Measurements from ENCODE around the gene TMCC3. TPM values are rescaled to one million over a fixed set of nuclear protein-coding genes. Genes with fewer than 3 reads are reported as not detected.

The TMCC3 gene
- total RNA-seq, 1 donor from 2014 or later, result 5.7 TPM

- DNase-seq, result no peak
- Mint-ChIP-seq H3K27me3 (ENCODE audit: unreplicated experiment) (peaks cover 2% of the 10 kb centered on the region), H3K36me3 (ENCODE audit: unreplicated experiment) (no peaks in the 10 kb centered on the region), H3K4me3 (ENCODE audit: unreplicated experiment) (no peak overlapping the region), H3K9me3 (ENCODE audit: unreplicated experiment) (peaks cover 1% of the 10 kb centered on the region), H3K27ac (ENCODE audit: unreplicated experiment) (no peak overlapping the region), H3K4me1 (ENCODE audit: low read depth, unreplicated experiment) (no peaks in the 10 kb centered on the region)
- no peak for TF ChIP-seq CTCF (IDR thresholded peaks at IDR 0.05; ENCODE audit: partially characterized antibody, unreplicated experiment)
Measured at GRCh38 chr12:94628819-94629472, 21.4 kb downstream of the TMCC3 start.

GRCh38 chr12:94628369-94628768, 22.0 kb downstream of the TMCC3 start:
- no peak overlapping the region for H3K27ac Mint-ChIP-seq (ENCODE audit: unreplicated experiment)
- H3K4me1 Mint-ChIP-seq (ENCODE audit: low read depth, unreplicated experiment), result no peaks in the 10 kb centered on the region
- no peak for DNase-seq
- no peaks in the 10 kb centered on the region for H3K36me3 Mint-ChIP-seq (ENCODE audit: unreplicated experiment)
- peaks cover 2% of the 10 kb centered on the region for H3K27me3 Mint-ChIP-seq (ENCODE audit: unreplicated experiment)
- H3K4me3 Mint-ChIP-seq (ENCODE audit: unreplicated experiment), result no peak overlapping the region
- no peak for TF ChIP-seq CTCF (IDR thresholded peaks at IDR 0.05; ENCODE audit: partially characterized antibody, unreplicated experiment)
- peaks cover 1% of the 10 kb centered on the region for H3K9me3 Mint-ChIP-seq (ENCODE audit: unreplicated experiment)

- no peaks in the 10 kb centered on the region for H3K36me3 Mint-ChIP-seq (ENCODE audit: unreplicated experiment)
- no peak overlapping the region for H3K27ac Mint-ChIP-seq (ENCODE audit: unreplicated experiment)
- DNase-seq, result no peak
- H3K4me1 Mint-ChIP-seq (ENCODE audit: low read depth, unreplicated experiment), result no peaks in the 10 kb centered on the region
- H3K4me3 Mint-ChIP-seq (ENCODE audit: unreplicated experiment), result no peak overlapping the region
- TF ChIP-seq CTCF (IDR thresholded peaks at IDR 0.05; ENCODE audit: partially characterized antibody, unreplicated experiment), result no peak
- peaks cover 1% of the 10 kb centered on the region for H3K9me3 Mint-ChIP-seq (ENCODE audit: unreplicated experiment)
- H3K27me3 Mint-ChIP-seq (ENCODE audit: unreplicated experiment), result peaks cover 2% of the 10 kb centered on the region
Measured at GRCh38 chr12:94625531-94625930, 24.8 kb downstream of the TMCC3 start.

GRCh38 chr12:94623161-94623920, 27.0 kb downstream of the TMCC3 start:
- no peaks in the 10 kb centered on the region for H3K4me1 Mint-ChIP-seq (ENCODE audit: low read depth, unreplicated experiment)
- peaks cover 1% of the 10 kb centered on the region for H3K9me3 Mint-ChIP-seq (ENCODE audit: unreplicated experiment)
- no peak overlapping the region for H3K4me3 Mint-ChIP-seq (ENCODE audit: unreplicated experiment)
- DNase-seq, result no peak
- TF ChIP-seq CTCF (IDR thresholded peaks at IDR 0.05; ENCODE audit: partially characterized antibody, unreplicated experiment), result no peak
- H3K27me3 Mint-ChIP-seq (ENCODE audit: unreplicated experiment), result peaks cover 2% of the 10 kb centered on the region
- H3K27ac Mint-ChIP-seq (ENCODE audit: unreplicated experiment), result no peak overlapping the region
- no peaks in the 10 kb centered on the region for H3K36me3 Mint-ChIP-seq (ENCODE audit: unreplicated experiment)

- Mint-ChIP-seq H3K27ac (ENCODE audit: unreplicated experiment) (no peak overlapping the region), H3K4me3 (ENCODE audit: unreplicated experiment) (no peak overlapping the region), H3K27me3 (ENCODE audit: unreplicated experiment) (peaks cover 2% of the 10 kb centered on the region), H3K36me3 (ENCODE audit: unreplicated experiment) (no peaks in the 10 kb centered on the region), H3K9me3 (ENCODE audit: unreplicated experiment) (peaks cover 1% of the 10 kb centered on the region), H3K4me1 (ENCODE audit: low read depth, unreplicated experiment) (no peaks in the 10 kb centered on the region)
- DNase-seq, result no peak
- TF ChIP-seq CTCF (IDR thresholded peaks at IDR 0.05; ENCODE audit: partially characterized antibody, unreplicated experiment), result no peak
Measured at GRCh38 chr12:94622475-94622874, 27.9 kb downstream of the TMCC3 start.

Measured in glutamatergic neuron (in vitro differentiated cells).